KOPT-K1 (cell line): Measurements from ENCODE around the gene LRRC28.
"Not testable (repeated sequence)": the region's sequence is repeated elsewhere in the genome, so short reads cannot be mapped to it uniquely, and the experiment has no call there.

Source experiments
- H3K27ac ChIP-seq: fragments of 200-600 bp; sonication (generic); 2 replicates; pipeline ENCODE4 v1.5.1; 2016; ENCODE audit warnings: antibody characterized with exemption, mild to moderate bottlenecking, low read depth, low read length; ENCODE audit not compliant: poor library complexity, severe bottlenecking
- H3K36me3 ChIP-seq: fragments of 200-600 bp; sonication (generic); 2 replicates; pipeline ENCODE4 v1.5.1; 2017; ENCODE audit warnings: antibody characterized with exemption, mild to moderate bottlenecking, low read length, moderate library complexity; ENCODE audit not compliant: insufficient read depth
- H3K9me3 ChIP-seq: fragments of 200-600 bp; sonication (generic); 2 replicates; pipeline ENCODE4 v1.5.1; 2017; ENCODE audit warnings: antibody characterized with exemption, low read length, mild to moderate bottlenecking; ENCODE audit not compliant: insufficient read depth, poor library complexity, severe bottlenecking

Gene LRRC28

DNA sequence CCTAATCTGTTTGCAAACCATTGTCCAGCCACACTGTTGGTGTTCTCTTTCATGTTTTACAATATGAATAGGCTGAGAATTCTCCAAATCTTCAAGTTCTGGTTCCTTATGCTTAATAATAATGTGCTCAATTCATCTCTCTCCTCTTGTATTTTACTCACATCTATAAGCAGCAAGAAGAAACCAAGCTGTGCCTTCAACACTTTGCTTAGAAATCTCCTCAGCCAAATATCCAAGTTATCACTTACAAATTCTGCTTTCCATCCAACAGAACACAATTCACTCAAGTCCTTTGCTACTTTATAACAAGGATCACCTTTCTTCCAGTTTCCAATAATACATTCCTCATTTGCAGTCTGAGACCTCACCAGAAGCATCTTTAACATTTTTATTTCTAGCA is 117.5 kb downstream of the LRRC28 start:
- H3K9me3 ChIP-seq, result peaks cover 10% of the 10 kb centered on the region
- peaks cover 66% of the 10 kb centered on the region for H3K36me3 ChIP-seq
- H3K27ac ChIP-seq, result no peak overlapping the region

DNA sequence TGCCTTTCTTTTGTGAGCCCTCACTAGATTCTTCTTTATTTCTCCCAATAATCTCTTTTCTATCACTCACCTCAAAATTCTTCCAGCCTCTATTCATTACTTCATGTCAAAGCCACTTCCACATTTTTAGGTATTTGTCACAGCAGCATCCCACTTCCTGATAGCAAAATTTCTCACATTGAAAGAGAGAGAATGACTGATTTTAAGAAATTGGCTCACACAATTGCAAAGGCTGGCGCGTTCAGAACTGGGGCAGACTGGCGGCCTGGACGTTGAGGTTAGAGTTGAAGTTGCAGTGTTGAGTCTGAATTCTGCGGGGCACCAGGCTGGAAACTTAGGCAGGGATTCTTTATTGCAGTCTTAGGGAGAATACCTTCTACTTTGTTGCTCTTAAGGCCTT is 117.9 kb downstream of the LRRC28 start:
- H3K36me3 ChIP-seq, result peaks cover 66% of the 10 kb centered on the region

DNA sequence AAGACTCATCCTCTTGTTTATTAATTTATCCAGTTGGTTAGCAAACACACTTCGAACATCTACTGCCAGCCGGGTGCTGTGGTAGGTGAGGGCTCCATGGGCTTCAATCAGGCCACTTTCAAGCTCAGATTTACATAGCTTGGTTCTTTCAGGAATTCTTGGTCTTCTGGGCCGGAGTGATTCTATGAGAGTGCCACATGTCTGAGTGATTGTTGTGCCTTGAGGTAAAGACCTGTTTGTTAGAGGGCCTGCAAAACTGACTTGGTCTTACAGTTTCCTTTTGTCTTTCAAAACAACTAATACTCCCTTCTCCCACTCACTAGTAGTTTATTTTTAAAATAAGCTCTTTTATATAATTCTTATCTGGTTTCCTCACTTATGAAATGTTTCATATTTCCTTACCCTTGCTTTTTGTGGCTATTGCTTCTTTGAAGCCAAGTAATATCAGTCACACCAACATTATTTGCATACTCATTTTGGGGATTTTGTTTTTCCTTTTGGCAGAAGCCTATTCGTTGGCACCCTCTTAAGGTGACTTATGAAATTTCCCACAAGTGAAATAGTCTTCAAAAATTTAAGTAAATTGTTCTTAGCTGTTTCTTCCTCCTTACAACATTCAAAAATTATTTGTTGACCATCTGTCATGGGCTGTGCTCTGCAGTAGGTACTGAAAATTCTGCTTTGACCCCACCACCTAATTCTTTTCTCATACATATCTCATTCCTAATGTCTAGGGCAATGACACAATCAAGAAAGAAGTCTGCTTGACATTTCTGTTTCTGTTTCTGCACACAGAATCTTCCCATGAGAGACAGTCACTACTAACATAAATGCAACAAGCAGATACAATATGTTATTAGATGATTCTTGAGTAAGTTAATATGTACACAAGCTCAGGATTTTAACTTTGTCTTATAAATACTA is 120.2 kb downstream of the LRRC28 start:
- Histone ChIP-seq H3K27ac (no peak overlapping the region), H3K36me3 (peaks cover 74% of the 10 kb centered on the region), H3K9me3 (peaks cover 37% of the 10 kb centered on the region)

More for the DNA sequence above, 117.9 kb downstream of the LRRC28 start:
- H3K27ac ChIP-seq, result no peak overlapping the region
- H3K9me3 ChIP-seq, result peaks cover 15% of the 10 kb centered on the region

DNA sequence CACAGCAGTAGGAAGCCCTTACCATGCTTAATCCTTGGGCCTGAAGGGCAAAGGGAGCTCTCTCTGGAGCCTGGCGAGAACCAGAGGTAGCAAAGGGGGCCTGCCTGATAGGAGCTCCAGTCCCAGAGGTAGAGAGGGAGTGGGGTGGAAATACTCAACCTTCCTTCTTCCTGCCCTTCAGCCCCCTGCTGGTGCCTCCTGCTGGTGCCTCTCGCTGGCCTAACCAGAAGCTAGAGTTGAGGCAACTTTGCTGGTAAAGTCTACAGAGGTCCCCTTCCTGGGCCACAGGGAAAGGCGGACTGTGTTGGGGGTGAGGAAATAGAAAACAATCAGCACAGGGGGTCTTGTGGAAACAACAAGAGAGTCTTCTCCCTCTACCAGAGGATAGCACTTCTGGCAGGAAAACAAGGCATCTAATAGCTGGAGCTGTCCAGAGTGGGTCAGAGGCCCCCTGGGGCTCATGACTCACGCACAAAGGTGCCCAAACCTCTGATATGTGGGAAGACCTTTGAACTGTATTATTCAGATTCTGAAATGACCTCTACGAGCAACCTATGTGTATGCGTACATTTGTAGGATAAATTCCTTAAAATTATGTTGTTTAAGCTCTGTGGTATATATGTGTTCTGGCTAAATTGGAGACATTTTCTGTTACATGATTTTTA is 133.9 kb downstream of the LRRC28 start:
- Histone ChIP-seq H3K27ac (peak overlapping the region; percentile 1), H3K9me3 (peaks cover 9% of the 10 kb centered on the region), H3K36me3 (peaks cover 64% of the 10 kb centered on the region)

DNA sequence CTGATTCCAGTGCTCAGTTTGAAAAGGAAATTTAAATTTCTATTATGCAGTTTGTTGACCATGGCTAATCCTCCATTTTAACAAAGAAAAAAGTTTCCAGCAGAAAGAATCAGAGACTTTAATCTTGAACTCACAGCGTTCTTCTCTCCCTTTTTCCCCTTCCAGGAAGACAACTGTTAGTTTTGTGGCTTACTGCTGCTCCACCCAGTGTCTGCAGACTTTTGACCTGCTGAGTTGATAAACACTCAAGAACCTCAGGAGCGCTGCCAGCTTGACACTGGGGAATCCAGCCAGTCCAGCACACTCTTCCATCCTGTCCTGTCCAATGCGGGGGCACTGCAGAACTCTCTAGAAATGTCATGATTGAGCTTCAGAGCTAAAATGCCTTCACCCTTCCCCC is 134.6 kb downstream of the LRRC28 start:
- peaks cover 16% of the 10 kb centered on the region for H3K9me3 ChIP-seq
- no peak overlapping the region for H3K27ac ChIP-seq

DNA sequence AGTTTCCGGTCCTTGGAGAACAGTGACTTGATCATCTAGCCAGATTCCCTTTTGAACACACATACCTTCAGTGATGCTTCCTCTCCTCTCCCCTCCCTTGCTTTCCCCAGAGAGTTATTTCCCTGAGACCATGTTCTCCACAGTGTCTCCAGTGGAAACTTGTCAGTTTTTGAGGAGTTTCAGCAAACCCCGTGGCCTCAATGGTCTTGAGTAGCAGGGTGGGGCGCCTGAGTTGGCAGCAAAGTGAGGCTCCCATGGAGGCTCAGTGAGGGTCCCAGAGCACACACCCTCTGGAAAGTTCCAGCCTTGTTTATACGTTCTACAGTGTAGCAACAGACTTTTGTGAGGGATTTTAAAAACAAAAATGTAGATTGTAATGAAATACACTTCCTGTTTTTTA is 135.1 kb downstream of the LRRC28 start:
- Histone ChIP-seq H3K36me3 (peaks cover 64% of the 10 kb centered on the region), H3K27ac (no peak overlapping the region), H3K9me3 (peaks cover 21% of the 10 kb centered on the region)

More for the DNA sequence above, 134.6 kb downstream of the LRRC28 start:
- peaks cover 64% of the 10 kb centered on the region for H3K36me3 ChIP-seq

DNA sequence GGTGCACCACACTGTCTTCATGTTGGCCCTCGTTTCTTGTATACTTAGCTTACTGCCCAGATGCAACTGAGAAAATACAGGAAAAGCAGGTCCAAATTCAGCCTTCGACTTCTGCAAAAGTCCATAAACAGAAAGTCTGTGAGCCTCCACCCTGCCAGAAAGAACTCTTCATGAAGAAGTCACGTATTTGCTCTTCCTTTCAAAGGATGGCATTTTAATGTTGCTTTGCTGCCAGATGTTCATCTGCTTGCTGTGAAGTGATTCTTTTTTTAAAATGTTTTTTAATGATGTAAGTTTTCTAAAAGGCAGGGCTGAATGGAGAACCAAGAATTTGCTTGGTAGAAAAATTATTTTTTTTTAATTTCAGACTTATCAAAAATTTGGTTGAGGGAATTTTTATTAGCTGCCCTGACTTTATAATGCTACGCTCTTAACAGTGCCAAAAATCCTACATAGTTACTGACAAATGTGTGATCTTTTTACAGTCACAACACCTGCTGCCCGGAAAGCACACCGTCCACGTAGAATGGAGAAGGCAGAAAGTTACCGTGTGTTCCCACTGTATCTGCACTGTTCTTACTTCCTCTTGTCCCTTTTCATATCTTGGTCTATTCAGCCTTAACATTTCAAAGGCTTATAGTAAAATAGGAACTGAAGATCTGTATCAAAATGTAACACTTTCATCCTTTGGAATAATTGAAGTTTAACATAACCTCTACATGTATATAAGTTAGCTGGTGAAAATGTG is 136.3 kb downstream of the LRRC28 start:
- Histone ChIP-seq H3K36me3 (peaks cover 60% of the 10 kb centered on the region), H3K9me3 (peaks cover 30% of the 10 kb centered on the region), H3K27ac (no peak overlapping the region)

DNA sequence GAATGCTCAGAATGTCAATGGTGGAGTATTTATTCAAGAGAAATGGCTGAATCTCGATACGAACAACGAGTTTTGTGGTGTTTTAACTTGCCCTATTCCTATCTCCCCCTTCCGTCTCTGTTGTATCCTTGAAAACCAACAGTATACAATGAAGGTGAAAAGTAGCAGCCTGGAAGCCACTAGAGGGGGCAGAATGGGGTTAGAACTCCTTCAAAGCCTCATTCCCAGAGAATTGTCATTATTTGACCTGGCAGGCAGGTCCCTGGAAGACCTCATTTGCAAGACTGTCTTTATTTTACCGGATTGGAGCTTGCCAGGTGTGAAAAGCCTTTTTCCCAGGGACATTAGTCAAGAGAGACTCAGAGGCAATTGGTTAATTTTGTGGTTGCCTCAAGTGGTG is 139.4 kb downstream of the LRRC28 start:
- Histone ChIP-seq H3K9me3 (peaks cover 30% of the 10 kb centered on the region), H3K27ac (no peak overlapping the region), H3K36me3 (peaks cover 32% of the 10 kb centered on the region)

DNA sequence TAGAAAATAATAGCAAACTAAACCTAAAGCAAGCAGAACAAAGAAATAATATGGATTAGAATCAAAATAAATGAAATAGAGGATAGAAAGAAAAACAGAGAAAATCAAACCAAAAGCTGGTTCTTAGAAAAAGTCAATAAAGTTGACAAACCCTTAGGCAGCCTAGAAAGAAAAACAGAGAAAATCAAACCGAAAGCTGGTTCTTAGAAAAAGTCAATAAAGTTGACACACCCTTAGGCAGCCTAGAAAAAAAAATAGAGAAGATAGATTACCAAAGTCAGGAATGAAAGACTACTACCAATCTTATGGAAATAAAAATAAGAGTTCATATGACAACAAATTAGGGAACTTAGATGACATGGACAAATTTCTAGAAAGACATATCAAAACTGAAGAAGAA is 142.4 kb downstream of the LRRC28 start:
- Histone ChIP-seq H3K9me3 (peaks cover 30% of the 10 kb centered on the region), H3K36me3 (peaks cover 5% of the 10 kb centered on the region; the same call in 1 of the 2 replicates), H3K27ac (no peak overlapping the region)

DNA sequence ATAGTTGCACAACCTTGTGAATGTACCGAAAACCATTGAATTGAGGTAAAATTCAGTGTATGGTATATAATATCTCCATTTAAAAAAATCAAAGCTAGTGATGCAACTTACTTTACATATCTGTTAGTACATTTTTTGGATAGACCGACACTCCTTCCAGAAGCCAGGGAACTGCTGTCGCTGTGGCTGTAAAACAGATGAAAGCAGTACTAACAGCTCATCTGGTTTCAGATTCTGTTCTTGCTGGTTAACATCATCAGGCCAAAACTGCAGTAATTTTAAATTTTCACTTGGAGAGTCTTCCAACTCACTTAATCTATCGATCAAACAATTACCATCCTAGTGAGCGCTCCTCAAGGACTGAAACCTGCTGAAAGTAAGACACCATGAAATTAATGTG is 145.1 kb downstream of the LRRC28 start:
- Histone ChIP-seq H3K9me3 (peaks cover 9% of the 10 kb centered on the region), H3K36me3 (no peaks in the 10 kb centered on the region), H3K27ac (no peak overlapping the region)

DNA sequence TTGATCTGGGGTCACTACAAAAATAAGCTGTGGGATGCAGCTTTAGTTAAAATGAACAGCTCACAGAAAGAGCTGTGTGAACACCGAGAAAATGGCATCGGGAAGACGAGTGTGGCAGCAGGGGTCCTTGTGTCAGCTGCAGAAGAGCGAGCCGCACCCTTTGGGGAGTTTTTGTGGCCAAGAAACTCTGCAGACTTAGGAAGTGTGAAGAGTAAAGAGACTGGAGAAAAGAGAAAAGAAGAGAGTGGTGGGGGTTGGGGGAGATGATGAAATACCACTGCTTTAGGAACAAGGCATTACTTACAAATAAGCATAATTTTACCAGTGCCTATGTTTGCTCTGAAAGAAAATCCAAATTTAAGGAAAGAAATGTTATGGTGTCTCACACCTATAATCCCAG is 147.8 kb downstream of the LRRC28 start:
- Histone ChIP-seq H3K36me3 (no peaks in the 10 kb centered on the region), H3K27ac (no peak overlapping the region), H3K9me3 (no peaks in the 10 kb centered on the region)

DNA sequence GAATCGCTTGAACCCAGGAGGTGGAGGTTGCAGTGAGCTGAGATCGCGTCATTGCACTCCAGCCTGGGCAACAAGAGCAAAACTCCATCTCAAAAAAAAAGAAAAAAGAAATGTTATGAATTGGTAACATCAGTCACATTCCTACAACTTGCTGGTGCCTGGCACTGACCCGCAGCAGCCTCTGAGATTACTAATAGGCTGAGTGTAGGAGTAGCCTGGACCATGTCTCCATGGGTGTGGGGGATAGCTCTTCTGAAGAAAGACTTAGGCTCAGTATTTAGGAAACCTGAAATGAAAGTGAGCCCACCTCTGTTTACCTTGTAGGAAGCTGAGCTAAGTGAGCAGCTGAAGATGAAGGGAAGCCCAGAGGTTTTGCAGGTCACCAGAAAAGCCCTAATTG is 148.3 kb downstream of the LRRC28 start:
- H3K27ac ChIP-seq, result no peak overlapping the region
- H3K36me3 ChIP-seq, result no peaks in the 10 kb centered on the region
- H3K9me3 ChIP-seq, result no peaks in the 10 kb centered on the region

DNA sequence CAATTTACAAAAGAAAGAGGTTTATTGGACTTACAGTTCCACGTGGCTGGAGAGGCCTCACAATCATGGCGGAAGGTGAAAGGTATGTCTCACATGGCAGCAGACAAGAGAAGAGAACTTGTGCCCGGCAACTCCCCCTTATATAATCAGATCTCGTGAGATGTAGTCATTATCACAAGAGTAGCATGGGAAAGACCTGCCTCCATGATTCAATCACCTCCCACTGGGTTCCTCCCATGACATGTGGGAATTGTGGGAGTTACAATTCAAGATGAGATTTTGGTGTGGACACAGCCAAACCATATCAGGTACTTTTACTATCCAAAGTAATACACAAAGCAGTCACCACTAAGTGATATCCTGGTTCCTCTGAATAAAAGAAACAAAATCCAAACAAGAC is 149.9 kb downstream of the LRRC28 start:
- H3K27ac ChIP-seq, H3K9me3 ChIP-seq, H3K36me3 ChIP-seq: not testable (repeated sequence)

DNA sequence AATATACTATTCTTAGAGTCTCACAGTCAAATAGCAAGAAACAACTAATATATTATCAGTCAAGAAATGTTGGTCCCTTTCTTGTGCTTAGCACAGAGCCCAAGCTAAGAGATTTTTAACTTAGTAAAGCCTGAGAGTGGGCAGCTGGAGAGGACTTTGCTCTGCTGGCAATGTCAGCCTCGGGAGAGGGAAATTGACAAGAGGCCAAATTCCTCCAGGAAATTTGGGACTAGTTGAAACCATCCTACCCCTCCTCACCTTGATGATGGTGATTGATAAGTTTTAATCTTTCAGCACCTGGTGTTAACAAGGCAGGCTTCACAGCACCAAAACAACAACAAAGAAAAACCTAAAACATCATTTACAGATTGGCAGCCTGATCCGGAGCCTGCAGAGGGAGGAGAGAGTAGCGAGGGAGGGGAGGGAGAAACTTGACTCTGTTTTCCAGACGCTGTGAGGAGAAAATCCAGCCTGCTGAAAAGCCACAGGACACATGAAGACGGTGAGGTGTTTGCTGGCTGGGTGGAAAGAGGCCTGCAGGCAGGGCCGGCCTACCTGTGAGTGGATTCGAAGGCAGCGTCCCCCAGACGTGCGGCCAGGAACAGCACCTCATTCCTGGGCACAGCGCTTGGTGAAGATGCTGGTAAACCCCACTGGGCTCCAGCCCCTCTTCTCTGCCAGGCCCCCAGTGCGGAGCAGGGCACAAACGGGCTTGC is 150.9 kb downstream of the LRRC28 start:
- Histone ChIP-seq H3K27ac (no peak overlapping the region), H3K36me3 (no peaks in the 10 kb centered on the region), H3K9me3 (no peaks in the 10 kb centered on the region)
